CD4-positive, alpha-beta T cell treated with Interleukin-17A for 4 hours (primary cell): ENCODE data around the gene PXDN.
"Not testable (repeated sequence)": the region's sequence is repeated elsewhere in the genome, so short reads cannot be mapped to it uniquely, and the experiment has no call there.

ENCODE experiments used
- DNase-seq: peaks from one replicate; pipeline ENCODE4 v3.0.0-alpha.2; 2020; ENCODE audit warnings: mixed read lengths

The PXDN gene

DNA sequence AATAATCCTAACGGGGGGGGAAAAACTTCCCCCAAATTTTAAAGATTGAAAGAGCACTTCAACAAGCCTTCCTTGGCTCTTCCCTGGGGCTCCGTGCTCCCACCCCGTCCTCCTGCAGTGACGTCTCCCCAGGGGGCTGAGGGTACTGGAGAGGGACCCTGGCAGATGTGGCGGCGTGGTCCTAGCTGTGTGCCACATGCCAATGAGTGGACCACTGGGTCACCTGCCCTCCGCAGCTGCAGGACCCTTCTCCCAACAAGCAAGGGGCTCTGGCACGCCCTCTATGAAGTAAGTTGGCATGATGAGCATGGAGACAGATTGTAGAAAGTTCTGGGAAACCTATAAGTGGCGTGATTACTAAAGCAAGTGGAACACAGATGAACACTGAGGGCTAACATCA lies 46.7 kb downstream of the PXDN start:
- DNase-seq = no peak

DNA sequence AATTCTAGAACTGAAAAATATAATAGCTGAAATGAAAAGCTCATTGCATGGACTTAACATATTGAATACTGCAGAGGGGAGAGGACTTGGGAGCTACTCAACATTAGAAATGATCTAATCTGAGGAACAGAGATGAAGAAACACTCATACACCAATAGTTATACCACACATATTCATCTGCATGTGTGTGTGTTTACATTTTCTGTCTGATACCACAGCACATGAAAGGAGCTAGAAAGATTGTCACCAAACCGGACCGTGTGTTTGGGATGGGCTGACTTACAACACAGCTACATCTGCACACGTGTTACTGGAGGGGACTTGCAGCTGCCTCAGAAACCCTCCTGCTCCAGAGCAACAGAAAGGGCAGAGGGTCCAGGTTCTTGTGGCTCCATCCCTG lies 47.8 kb downstream of the PXDN start:
- DNase-seq = no peak

DNA sequence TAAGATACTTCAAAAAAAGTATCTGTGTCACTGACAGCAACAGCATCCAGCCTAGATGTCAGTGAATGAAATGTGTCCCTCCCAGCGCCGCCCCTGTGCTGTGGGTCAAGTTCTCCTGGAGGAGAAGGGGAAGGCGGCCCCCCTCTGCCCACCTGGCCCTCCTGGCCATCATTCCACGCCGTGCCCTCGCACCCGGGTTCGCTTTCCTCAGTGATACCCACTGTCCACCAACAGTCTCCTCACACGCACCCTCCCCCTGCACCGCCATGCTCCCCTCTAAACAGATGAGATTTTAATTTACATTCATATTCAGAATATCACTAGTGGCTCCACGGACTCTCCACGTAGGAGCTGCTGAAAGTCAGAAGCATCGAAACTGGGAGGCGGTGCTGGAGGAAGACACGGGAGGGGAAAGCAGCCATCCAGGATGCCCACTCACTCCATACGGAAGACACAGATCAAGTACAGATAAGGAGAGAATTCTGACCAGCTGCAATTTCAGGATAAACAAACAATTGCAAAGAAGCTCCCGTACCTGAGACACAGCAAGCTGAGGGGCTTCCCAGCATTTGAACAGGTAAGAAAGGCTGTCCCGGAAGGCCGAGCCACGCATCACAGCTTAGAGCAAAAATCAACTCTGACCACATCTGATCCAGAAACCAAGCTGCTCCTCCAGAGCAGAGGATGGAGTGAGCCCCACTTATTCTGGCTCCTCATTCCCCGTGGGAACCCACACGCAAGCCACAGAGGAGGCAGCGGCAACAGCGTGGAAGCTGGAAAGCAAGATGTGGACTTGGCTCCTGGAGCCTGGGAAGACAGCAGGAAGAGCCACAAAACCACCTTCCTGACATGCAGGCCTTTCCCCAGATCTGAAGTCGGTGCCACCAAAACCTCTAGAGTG lies 49.7 kb downstream of the PXDN start:
- DNase-seq = no peak

DNA sequence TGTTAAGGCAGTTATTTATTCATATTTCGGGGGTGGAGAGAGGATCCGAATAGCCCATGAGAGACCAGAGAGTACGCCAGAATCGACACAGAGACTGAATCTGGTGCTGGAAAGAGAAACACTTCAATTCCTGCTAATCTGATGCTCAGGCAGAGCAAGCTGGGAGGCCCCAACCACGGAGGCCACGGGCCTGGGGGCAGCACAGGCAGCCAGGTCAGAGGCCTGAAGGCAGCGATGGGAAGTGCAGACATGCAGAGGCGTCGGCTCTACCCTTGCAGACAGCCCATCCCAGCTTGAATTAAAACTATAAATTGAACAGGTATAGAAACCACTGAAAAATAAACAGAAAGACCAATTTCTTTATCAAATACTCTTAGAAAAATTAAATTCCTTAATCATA lies 50.6 kb downstream of the PXDN start:
- no peak for DNase-seq

DNA sequence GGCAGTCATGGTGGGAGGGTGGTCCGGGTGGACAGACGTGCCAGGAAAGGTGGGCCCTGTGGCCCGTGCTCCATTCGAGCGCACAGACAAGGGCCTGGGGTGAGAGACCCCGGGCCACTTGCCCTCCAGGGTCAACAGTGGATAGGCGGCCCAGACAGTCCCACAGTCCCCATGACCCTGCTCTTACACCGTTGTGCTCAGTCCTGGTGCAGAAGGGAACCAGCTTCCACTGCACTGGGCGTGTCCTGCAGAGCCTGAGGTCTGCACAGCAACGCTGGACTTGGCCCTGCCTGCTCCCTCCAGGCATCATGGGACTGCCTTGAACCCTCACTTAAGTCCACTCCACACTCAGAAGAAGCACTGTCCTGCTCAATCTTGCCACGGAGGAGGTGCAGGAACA lies 52.0 kb downstream of the PXDN start:
- no peak for DNase-seq

DNA sequence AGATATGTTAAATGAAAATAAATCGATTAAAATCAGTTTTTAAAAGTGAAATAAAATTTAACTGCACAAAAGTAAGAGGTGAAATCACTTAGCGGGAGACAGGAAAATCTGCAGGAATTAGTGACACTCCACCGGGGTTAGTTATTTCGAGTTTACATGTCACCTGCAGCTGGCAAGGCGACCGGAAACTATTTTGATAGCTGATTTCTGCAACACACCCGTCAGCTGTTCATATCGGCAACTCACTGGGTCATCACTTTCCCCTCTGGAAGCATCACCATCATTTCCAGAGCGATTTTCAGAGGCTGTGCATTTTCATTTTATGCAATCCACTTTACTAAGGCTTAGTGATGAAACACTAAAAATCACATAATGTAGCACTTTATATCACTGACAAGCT lies 52.9 kb downstream of the PXDN start:
- DNase-seq = no peak

DNA sequence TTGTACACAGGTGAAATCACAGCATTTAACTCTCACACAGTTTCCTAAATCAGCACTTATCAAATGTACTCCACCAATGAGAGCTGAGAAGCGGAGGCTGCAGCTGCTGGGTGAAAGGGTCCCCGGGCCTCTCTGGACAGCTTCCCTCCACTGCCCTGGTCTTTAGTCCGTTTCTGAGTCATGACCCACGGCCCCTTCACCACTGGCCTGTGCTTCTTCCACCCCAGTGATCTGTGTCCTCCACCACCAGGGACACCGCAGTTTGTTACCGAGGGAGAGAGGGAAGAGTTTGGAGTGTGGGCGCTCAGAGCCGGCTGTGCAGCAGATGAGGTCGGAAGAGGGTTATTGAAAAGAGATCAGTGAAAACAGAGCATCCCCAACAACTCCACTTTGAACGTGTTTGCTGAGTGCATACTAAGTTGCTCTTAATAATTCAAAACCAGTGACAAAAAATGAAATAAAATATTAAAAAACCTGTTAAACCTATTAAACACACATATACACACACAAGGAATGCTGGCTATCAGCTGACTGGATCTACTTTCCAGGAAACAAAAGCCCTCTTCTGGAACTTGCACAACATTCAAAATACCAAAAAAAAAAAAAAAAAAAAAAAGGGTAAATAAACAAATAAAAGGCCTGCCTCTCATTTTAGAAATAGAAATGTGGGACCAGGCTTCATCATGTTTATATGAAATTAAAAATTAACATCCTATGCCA lies 54.1 kb downstream of the PXDN start:
- DNase-seq = no peak

DNA sequence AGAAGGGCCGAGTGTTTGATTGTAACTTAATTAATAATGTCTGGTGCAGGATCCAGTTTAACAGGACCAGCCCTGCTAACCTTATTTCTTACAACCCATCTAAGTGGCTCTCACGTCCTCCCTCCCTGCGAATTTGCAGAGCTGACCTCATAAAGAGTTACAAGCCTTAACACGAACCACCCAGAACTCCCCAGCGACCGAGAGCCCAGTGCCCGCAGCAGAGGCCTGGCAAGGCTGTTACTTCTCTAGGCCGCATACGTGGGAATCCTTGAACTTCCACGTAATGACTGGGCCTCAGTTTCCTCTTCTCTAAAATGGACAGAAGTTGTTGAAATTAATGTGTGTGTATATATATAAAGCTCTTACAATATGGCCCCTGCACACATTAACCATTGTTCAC lies 55.5 kb downstream of the PXDN start:
- DNase-seq = no peak

DNA sequence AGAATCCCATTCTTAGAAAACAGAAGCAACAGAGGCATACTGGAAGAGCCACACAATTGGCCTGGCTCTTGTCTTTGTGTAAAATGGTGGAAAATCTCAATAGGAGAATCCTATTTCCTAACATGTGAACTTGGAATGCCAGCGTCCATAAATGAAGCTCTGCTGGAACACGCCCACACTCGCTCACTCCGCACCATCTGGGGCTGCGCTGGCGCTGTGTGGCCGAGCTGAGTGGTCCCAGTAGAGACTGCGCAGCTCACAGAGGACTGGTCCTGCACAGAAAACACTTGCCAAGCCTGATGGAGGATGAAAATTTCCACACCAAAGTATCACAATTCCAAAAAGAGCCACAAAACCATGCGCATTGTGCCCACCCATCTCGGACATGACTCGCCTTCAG lies 56.2 kb downstream of the PXDN start:
- DNase-seq = no peak

DNA sequence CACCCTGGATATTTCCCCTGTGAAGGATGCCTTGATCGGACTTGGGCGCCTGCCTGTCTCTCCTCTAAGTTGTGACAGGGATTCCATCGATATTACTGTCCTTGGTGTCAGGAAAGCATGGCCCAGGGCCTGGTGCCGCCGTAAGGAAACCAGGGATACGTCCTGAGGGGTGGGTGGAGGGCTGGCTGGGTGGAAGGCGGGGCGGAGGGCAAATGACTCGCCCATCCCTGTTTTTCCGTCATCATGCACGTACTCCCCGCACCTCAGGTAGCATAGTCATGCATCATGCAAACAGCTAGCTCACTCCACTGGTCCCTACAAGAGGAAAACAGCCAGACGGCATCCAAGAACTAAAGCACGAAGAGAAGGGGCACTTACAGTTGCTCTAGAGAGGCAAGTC lies 57.1 kb downstream of the PXDN start:
- DNase-seq = no peak

DNA sequence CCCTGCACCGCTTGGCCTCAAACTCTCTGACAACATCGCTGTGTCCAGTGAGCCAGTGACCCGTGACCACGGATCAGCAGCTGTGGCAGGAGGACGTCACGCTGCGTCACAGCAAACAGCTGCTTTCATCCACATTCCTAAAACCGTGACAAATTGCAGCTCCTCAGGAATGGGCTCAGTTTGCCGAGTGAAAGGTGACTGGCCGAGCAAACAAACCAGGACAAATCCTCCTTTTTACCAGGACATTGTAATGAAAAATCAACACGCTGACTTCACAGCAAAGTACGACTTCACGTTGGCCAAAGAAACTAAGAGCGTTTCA lies 57.6 kb downstream of the PXDN start:
- DNase-seq = no peak

DNA sequence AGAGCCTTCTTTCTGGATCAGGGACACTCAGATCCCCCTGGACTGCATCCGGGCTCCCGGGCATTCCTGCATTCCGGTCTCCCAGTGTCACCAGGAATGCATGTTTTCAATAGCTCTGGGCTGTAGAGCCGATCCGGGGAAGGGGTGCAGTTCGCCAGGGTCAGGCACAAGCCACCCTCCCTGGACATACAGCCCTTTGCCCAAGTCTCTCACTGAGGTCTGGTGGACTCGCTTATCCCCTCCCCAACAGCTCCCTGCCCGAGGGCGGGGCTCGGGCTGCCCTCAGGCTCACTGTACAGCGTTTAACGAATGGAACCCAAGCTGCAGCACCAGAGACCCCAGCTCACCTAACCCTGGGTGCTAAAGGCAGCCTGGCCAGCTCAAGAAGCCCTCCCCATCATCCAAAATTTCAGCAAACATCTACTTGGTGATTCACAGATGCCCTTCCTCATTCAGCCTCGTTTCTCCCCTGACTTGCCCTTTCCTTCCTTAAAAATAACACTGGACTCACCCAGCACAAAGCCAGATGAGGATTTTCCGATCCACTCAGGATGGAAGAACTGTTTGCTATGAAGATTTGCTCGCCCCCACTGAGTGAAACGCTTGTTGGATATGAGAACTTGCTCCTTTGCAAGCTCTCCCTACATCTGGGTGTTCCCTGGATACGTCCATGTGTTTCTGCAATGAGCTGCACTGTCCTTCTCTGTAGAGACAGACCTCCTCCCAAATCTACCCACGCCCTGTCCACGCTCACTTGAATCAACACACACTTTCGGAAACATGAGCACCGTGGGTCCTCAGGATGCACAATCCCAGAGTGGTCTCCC lies 58.1 kb downstream of the PXDN start:
- no peak for DNase-seq

DNA sequence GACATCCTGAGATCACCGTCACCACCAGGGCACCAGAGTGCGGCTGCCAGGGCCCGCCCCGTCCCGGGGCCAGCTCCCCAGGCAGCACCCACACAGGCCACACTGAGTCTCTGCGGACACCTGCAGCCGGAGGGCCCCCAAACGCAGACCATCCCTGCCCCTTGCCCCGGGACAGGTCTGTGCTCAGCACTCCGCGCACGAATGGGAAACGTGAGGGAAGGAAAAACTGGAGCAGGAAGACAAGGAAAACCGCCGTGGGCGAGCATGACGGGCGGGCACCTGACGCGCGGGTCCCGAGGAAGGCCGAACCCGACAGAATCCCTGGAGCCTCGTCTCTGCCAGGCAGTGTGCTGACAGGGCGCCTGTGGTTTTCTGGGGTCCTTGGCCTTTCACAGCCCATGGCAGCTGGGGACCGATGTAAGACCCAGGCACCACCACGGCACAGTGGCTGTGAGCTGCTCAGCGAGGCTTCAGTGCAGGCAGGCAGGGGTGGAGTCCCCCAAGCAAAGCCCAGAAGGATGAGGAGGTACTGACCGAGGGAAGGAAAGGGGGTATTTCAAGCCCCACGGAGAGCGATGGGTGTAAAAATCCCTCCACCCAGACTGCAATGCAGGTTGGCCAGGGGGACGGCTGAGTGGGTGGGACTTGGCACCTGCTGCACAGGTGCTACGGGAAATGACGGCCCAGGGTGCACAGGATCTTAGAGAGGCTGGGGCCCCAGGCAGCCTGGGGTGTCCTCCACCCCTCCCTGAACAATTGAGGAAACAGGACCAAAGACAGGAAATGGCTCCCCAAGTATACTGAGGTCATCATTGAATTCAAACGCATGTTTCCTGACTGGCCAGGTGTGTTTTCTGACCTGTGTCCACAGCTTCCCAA lies 59.0 kb downstream of the PXDN start:
- no peak for DNase-seq

DNA sequence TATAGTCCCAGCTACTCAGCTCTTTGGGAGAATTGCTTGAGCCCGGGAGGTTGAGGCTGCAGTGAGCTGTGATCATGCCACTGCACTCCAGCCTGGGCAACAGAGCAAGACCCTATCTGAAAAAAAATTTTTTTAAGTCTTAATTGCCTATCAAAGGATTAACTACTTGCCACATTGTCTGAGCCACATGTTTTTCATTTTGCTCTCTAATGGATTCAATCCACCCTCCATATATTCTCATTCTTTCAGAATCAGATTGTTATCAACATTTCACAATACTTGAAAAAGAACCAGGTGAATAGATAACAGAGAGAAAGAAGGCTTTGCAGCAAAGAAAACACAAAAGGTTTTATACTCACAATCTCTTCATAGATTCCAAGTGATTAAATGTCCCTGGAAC lies 61.0 kb downstream of the PXDN start:
- DNase-seq = no peak

DNA sequence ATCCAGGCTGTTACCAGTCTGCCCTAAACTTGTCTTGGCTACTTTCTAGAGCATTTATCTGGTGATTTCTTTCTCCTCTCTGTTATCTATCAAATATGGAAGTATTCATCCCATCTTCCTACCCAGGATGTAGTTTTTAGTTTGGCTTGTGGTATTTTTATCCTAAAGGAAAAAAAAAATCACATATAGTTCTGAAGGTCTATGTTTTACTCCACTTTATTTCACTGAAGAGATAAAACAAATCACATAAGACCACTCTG lies 62.2 kb downstream of the PXDN start:
- DNase-seq = no peak

DNA sequence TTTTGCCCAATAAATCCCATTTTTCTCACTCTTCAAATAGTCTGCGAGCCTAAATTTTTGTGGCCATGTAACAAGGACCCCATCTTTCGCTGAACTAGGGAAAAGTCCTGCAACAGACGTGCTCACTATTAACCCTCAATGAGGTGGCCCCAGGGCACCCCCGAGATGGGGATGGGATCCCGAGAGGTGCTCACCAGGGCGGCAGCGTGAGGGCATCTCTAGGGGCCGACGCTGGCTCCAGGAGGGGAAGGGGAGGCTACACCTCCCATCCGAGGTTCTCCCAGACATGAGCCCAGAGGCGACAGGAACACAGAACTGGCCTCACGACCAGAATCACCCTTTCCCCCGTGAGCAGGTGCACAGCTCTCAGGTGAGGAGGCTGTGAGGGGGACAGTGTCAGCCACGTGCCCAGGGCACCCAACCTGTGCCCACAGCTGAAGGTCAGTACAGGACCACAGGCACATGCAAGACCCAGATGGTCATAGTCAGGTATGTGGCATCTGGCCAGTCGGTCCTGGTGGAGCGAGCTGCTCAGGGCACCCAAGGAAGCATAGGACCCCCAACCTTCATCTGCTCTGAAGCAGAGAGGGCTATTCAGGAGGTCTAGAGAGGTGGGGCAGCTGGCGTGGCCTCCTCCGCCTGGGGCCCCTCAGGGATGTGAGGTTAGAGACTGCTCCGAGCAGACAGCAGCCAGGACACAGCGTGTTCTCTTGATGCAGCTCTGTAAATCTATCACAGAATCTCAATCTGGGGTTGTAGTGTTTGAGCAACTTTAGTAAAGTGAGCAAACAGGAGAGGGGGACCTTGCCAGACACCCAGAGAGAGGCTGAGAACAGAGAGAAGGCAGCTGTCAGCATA lies 62.8 kb downstream of the PXDN start:
- DNase-seq = no peak

DNA sequence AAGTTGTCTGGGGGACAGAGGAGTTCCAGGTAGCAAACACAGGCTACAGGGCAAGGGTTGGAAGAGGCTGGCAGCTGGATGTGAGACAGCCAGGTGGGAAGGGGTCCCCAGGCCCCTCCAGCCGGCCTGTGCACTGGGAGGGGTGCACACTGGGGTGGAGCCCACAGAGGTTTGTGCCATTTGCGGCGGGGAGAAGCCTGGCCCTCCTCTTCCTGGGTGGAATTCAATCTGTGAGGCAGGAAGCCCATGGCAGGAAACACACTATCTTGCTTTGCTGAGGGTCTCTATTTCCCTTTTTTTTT lies 63.3 kb downstream of the PXDN start:
- DNase-seq = no peak

DNA sequence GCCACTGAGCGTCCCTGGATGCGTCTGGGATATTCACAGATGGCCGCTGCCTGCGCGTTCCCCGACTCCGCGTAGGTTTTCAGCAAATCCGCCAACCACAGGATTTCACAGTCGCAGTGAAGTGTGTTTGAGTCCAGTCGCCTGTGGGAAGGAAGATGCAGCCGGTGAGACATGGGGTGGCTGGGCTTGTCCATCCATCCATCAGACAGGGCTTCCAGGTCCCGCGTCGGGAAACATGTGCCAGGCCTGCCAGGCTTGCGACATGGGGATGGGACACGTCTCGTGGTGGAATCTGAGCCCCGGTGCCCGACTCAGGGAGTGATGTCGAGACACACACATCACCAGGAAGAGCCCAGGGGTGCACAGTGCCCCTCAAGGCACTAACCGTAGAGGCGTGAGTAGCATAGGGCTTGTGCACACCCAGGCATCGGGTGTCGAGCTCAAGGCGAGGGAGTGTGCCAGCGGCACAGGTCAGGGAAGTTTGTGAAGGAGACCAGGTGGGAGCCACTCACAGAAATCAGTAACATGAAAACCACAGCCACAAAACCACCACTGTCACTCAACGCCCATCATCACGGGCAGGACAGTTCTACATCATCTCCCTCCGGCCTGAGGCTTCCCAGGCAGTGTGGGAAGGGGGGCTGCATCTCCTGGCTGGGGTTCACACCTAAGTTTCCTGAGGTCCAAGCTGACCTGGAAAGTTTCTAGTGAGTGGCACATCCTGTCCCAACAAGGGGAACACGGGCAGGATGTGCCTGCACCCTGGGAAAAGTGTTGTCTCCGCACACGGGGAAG lies 63.9 kb downstream of the PXDN start:
- no peak for DNase-seq

DNA sequence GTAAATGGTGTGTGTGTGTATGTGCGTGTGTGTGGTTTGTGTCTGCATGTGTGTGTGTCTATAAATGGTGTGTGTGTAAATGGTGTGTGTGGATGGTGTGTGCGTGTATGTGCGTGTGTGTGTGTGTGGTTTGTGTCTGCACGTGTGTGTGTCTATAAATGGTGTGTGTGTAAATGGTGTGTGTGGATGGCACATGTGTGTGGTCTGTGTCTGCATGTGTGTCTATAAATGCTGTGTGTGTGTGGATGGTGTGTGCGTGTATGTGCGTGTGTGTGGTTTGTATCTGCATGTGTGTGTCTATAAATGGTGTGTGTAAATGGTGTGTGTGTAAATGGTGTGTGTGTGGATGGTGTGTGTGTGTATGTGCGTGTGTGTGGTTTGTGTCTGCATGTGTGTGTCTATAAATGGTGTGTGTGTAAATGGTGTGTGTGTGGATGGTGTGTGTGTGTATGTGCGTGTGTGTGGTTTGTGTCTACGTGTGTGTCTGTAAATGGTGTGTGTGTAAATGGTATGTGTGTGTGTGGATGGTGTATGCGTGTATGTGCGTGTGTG lies 64.8 kb downstream of the PXDN start:
- not testable (repeated sequence) for DNase-seq

DNA sequence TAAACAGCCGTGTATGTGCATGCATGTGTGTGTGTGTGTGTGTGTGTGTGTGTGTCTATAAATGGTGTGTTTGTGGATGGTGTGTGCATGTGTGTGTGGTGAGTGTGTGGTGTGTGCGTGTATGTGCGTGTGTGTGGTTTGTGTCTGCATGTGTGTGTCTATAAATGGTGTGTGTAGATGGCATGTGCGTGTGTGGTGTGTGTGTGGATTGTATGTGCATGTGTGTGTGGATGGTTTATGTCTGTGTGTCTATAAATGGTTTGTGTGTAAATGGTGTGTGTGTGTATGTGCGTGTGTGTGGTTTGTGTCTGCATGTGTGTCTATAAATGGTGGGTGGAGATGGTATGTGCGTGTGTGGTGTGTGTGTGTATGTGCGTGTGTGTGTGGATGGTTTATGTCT lies 65.2 kb downstream of the PXDN start:
- not testable (repeated sequence) for DNase-seq

DNA sequence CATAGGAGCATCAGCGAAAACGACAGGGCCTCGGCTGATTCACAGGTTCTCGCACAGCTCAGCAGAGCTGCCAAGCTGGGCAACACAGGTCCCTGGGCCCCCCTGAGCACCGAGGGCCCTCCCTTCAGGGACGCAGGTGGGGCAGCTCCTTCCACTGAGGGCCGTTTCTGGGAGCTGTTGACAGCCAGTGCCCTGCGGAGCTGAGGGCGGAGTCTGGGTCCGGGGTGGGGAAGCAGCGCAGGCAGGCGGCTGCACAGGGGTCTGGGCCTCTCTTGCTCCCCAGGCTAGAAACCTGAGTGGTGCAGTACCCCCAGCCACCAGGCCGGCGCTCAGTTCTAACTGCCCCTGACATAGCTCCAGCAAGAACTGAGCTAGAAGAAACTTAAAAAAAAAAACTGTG lies 65.7 kb downstream of the PXDN start:
- no peak for DNase-seq
